ENCODE measurements around the gene PPP2R3C. TPM values are rescaled to one million over a fixed set of nuclear protein-coding genes. Genes with fewer than 3 reads are reported as not detected.

Gene PPP2R3C
- total and polyA plus RNA-seq, 2 of the 13 experiments (the other 11 are each of a cell fraction or from before 2014, with no cell fraction given), result 63.4 to 102 TPM

GRCh38 chr14:35121887-35122695 lies at the start of gene PPP2R3C, which contains the start of gene PRORP (continued):
- peak; percentile 97 for TF ChIP-seq ZNF230 (CRISPR knock-in tag; IDR thresholded peaks at IDR 0.05)
- peak; percentile 97 for TF ChIP-seq ZBTB3 (CRISPR knock-in tag; IDR thresholded peaks at IDR 0.05; ENCODE audit: borderline replicate concordance, low read depth)
- TF ChIP-seq ZNF331 (CRISPR knock-in tag; IDR thresholded peaks at IDR 0.05), result peak; percentile 84
- peak; percentile 91 for TF ChIP-seq PCBP1 (IDR thresholded peaks at IDR 0.05; ENCODE audit: borderline replicate concordance, low read depth, low read length)
- TF ChIP-seq ZFP90 (CRISPR knock-in tag; IDR thresholded peaks at IDR 0.05; ENCODE audit: borderline replicate concordance), result peak; percentile 98
- no peak; the same call in 1 of the 2 replicates for TF ChIP-seq TOPORS (CRISPR knock-in tag; IDR thresholded peaks at IDR 0.05)
- TF ChIP-seq ZNF276 (CRISPR knock-in tag; IDR thresholded peaks at IDR 0.05; ENCODE audit: low read depth), result peak; percentile 85
- 0 out of 2 replicates have a peak, but pooled peaks have one; percentile 10 for TF ChIP-seq TARDBP (CRISPR knock-in tag; IDR thresholded peaks at IDR 0.05)
- TF ChIP-seq MATR3 (CRISPR knock-in tag; IDR thresholded peaks at IDR 0.05), result 0 out of 2 replicates have a peak, but pooled peaks have one; percentile 35
- peak; percentile 62 for TF ChIP-seq KDM3A (CRISPR knock-in tag; IDR thresholded peaks at IDR 0.05; ENCODE audit: low read depth)
- TF ChIP-seq LCORL (IDR thresholded peaks at IDR 0.05), result peak; percentile 12; the same call in 1 of the 2 replicates
- TF ChIP-seq LCORL (CRISPR knock-in tag; IDR thresholded peaks at IDR 0.05), result peak; percentile 98
- TF ChIP-seq JUN (CRISPR knock-in tag; IDR thresholded peaks at IDR 0.05), result peak; percentile 70
- TF ChIP-seq HOXA9 (CRISPR knock-in tag; IDR thresholded peaks at IDR 0.05; ENCODE audit: borderline replicate concordance), result peak; percentile 89
- TF ChIP-seq ELK4 (CRISPR knock-in tag; IDR thresholded peaks at IDR 0.05; ENCODE audit: borderline replicate concordance), result peak; percentile 62; the same call in 1 of the 2 replicates
- peak; percentile 83 for TF ChIP-seq ZSCAN31 (CRISPR knock-in tag; IDR thresholded peaks at IDR 0.05; ENCODE audit: low read depth)
- peak; percentile 97 for TF ChIP-seq THAP11 (CRISPR knock-in tag; IDR thresholded peaks at IDR 0.05)
- peak; percentile 98 for TF ChIP-seq ZNF563 (CRISPR knock-in tag; IDR thresholded peaks at IDR 0.05)
- TF ChIP-seq ZNF800 (CRISPR knock-in tag; IDR thresholded peaks at IDR 0.05), result peak; percentile 94
- TF ChIP-seq ZNF275 (CRISPR knock-in tag; IDR thresholded peaks at IDR 0.05; ENCODE audit: borderline replicate concordance), result peak; percentile 93
- peak; percentile 94; the same call in 1 of the 2 replicates for TF ChIP-seq XBP1 (CRISPR knock-in tag; IDR thresholded peaks at IDR 0.05)
- TF ChIP-seq MAFF (IDR thresholded peaks at IDR 0.05; ENCODE audit: low read depth, low read length), result no peak; the same call in 1 of the 2 replicates
- TF ChIP-seq PCBP2 (optimal IDR thresholded peaks at IDR 0.05; ENCODE audit: low read depth, low read length, poor library complexity, severe bottlenecking), result peak; percentile 8
- peak; percentile 93 for TF ChIP-seq SAP130 (CRISPR knock-in tag; IDR thresholded peaks at IDR 0.05; ENCODE audit: low read depth)
